K562 (cell line): ENCODE results near the gene WFDC6. TPM values are rescaled to one million over a fixed set of nuclear protein-coding genes. Genes with fewer than 3 reads are reported as not detected.

Source experiments
- ATAC-seq: fragments of 200-7000 bp; cut with Tn5 transposase; 3 replicates; pipeline ENCODE4 v1.9.1; 2020; ENCODE audit warnings: moderate library complexity
- BruUV-seq: library from RNA; stranded (reverse); fragments of 400-500 nt; replicated peaks from 2 replicates; lab custom pipeline; 2021; lab: Mats Ljungman, UMichigan
- CTCF ChIA-PET: fragments of 300-600 bp; formaldehyde crosslinking; extraction: SDS; loops from one replicate; lab custom pipeline; 2021; ENCODE audit warnings: low intra/inter-chr PET ratio; lab: Yijun Ruan, JAX
- POLR2A ChIA-PET: fragments of 300-600, 350-650 bp; sonication (Branson Sonifier 250); formaldehyde crosslinking; extraction: SDS; loops from one replicate; lab custom pipeline; 2021; ENCODE audit warnings: antibody characterized with exemption, inconsistent platforms; lab: Yijun Ruan, JAX
- DNase-seq, 4 experiments: peaks; one replicate each; pipeline versions ENCODE4 v3.0.0 to v3.0.0-alpha.2; 2011 to 2018; ENCODE audit warnings: low spot score in 3 of 4, mixed read lengths in 3 of 4; ENCODE audit errors: extremely low read depth in 1 of 4
- FAIRE-seq: peaks from 2 replicates; lab custom pipeline; 2011; peaks lifted over from hg19 to GRCh38; lab: Jason Lieb, UNC
- H2AFZ ChIP-seq: 2 replicates; pipeline ENCODE4 v1.6.0; 2011; ENCODE audit warnings: low read depth, low read length, control low read depth, inconsistent platforms
- H3K27ac ChIP-seq: fragments of 200-600 bp; 3 replicates; pipeline ENCODE4 v1.8.0; 2011; ENCODE audit warnings: low read depth, mild to moderate bottlenecking, control low read depth, inconsistent platforms, low read length, moderate library complexity, mixed read lengths; ENCODE audit errors: extremely low read depth
- H3K27me3 ChIP-seq, 2 experiments: fragments of 300-600 bp in 1 of 2; 2 replicates in 1 of 2; 3 replicates in 1 of 2; pipeline versions ENCODE4 v1.6.0 to v1.8.0; 2011; ENCODE audit warnings: inconsistent platforms in 2 of 2, low read length in 2 of 2, mild to moderate bottlenecking in 1 of 2, mixed read lengths in 1 of 2, moderate library complexity in 1 of 2; ENCODE audit not compliant: control insufficient read depth in 2 of 2, insufficient read depth in 2 of 2
- H3K36me3 ChIP-seq: fragments of 300-600 bp; 3 replicates; pipeline ENCODE4 v1.8.0; 2011; ENCODE audit warnings: mild to moderate bottlenecking, low read length, inconsistent platforms; ENCODE audit not compliant: control insufficient read depth, insufficient read depth
- H3K4me1 ChIP-seq, 2 experiments: fragments of 200-600 bp in 1 of 2; replicated peaks in 1 of 2; 2 replicates in 1 of 2; 3 replicates in 1 of 2; pipeline versions ENCODE4 v1.5.1 to v1.8.0; 2011; ENCODE audit warnings: inconsistent platforms in 2 of 2, low read length in 2 of 2, mild to moderate bottlenecking in 1 of 2, mixed read lengths in 1 of 2, moderate library complexity in 1 of 2; ENCODE audit not compliant: control insufficient read depth in 2 of 2, insufficient read depth in 2 of 2
- H3K4me2 ChIP-seq: 2 replicates; pipeline ENCODE4 v1.6.1; 2011; ENCODE audit warnings: low read length, control low read depth, inconsistent platforms, mixed read lengths; ENCODE audit not compliant: insufficient read depth
- H3K4me3 ChIP-seq: fragments of 200-600 bp; sonication (generic), shearing (Covaris generic); 2 replicates; pipeline ENCODE4 v1.5.1; 2016; ENCODE audit warnings: control low read depth, inconsistent platforms
- H3K79me2 ChIP-seq: fragments of 200-600 bp; 3 replicates; pipeline ENCODE4 v1.8.0; 2011; ENCODE audit warnings: low read length, inconsistent platforms; ENCODE audit not compliant: control insufficient read depth, insufficient read depth
- H3K9ac ChIP-seq, 2 experiments: 2 replicates each; pipeline versions ENCODE4 v1.6.0 to v1.6.1; 2011; ENCODE audit warnings: low read depth in 2 of 2, low read length in 2 of 2, control low read depth in 1 of 2, inconsistent platforms in 1 of 2, mild to moderate bottlenecking in 1 of 2, mixed read lengths in 1 of 2; ENCODE audit not compliant: insufficient read depth in 1 of 2
- H3K9me1 ChIP-seq: one replicate; pipeline ENCODE4 v1.6.0; 2011; ENCODE audit warnings: inconsistent platforms, mild to moderate bottlenecking, low read length, moderate library complexity; ENCODE audit not compliant: control insufficient read depth, insufficient read depth
- H3K9me3 ChIP-seq: replicated peaks from 2 replicates; pipeline ENCODE4 v1.5.1; 2011; ENCODE audit warnings: low read depth, low read length, inconsistent platforms; ENCODE audit not compliant: control insufficient read depth, insufficient read depth
- H4K20me1 ChIP-seq: replicated peaks from 2 replicates; pipeline ENCODE4 v1.6.1; 2011; ENCODE audit warnings: low read length, inconsistent platforms, mixed read lengths; ENCODE audit not compliant: control insufficient read depth, insufficient read depth
- ARID2 ChIP-seq: fragments of 450-650 bp; IDR thresholded peaks from 2 replicates; pipeline ENCODE4 v1.6.1; 2017; ENCODE audit warnings: antibody characterized with exemption, mild to moderate bottlenecking
- C11orf30 ChIP-seq: fragments of 450-650 bp; IDR thresholded peaks from 2 replicates; pipeline ENCODE4 v1.6.1; 2016; ENCODE audit warnings: low read depth, mild to moderate bottlenecking
- FOXM1 ChIP-seq, 2 experiments: fragments of 450-650 bp in 1 of 2; sonication (generic) in 1 of 2; formaldehyde crosslinking in 1 of 2; IDR thresholded peaks; 2 replicates each; pipeline versions ENCODE4 v1.6.1 to v1.9.0; 2017 to 2022; ENCODE audit warnings: low read depth in 2 of 2, mild to moderate bottlenecking in 2 of 2, missing genetic modification reagents in 1 of 2, moderate library complexity in 1 of 2
- HMBOX1 ChIP-seq: sonication (generic); IDR thresholded peaks from 2 replicates; pipeline ENCODE4 v1.6.1; 2016
- MAFF ChIP-seq: IDR thresholded peaks from 2 replicates; pipeline ENCODE4 v1.6.1; 2012; ENCODE audit warnings: low read length, improper control_type of control experiment
- MAFG ChIP-seq: fragments of 450-650 bp; conservative IDR thresholded peaks from 2 replicates; pipeline ENCODE4 v1.6.1; 2016; ENCODE audit warnings: missing genetic modification characterization, missing compliant biosample characterization
- MAFK ChIP-seq: IDR thresholded peaks from 2 replicates; pipeline ENCODE4 v1.6.1; 2011; ENCODE audit warnings: low read length, improper control_type of control experiment
- SIX5 ChIP-seq, 2 experiments: IDR thresholded peaks; 2 replicates each; pipeline ENCODE4 v1.6.1; 2011; ENCODE audit warnings: low read length in 2 of 2, borderline replicate concordance in 1 of 2, low read depth in 1 of 2, mild to moderate bottlenecking in 1 of 2, moderate library complexity in 1 of 2; ENCODE audit not compliant: insufficient read depth in 1 of 2
- ZNF316 ChIP-seq: fragments of 450-650 bp; IDR thresholded peaks from 2 replicates; pipeline ENCODE4 v1.6.1; 2016
- in situ Hi-C: fragments of 300-500 bp; cut with MboI; formaldehyde crosslinking; loops from 4 replicates; pipeline ENCODE4 v1.15.0; 2018; ENCODE audit warnings: inconsistent platforms, mixed read lengths
- intact Hi-C: fragments of 100-400 bp; cut with micrococcal nuclease; formaldehyde crosslinking; loops from 2 replicates; pipeline ENCODE4 v1.14.2; 2022
- polyA plus RNA-seq, 8 experiments: library from polyadenylated mRNA; depleted of rRNA in 4 of 8; stranded (reverse) in 5 of 8; unstranded in 3 of 8; fragments of >200 nt; fragmentation: Nextera tagmentation in 2 of 8; fragmentation: Illumina TruSeq in 1 of 8; extraction: Ambion mirVana in 2 of 8; extraction: Trizol in 1 of 8; gene quantifications; 2 replicates each; pipeline versions ENCODE4 v1.2.1 to v1.2.3, GENCODE V29; 2011 to 2014; ENCODE audit warnings: inconsistent platforms in 1 of 8, missing spikeins in 1 of 8
- total RNA-seq, 7 experiments: library from RNA; depleted of rRNA in 6 of 7; stranded (reverse); fragments of >200 nt in 6 of 7; fragmentation: Illumina TruSeq in 2 of 7; extraction: Trizol in 2 of 7; gene quantifications; 2 replicates each; pipeline versions ENCODE4 v1.2.1 to v1.2.3, GENCODE V29; 2011 to 2021; ENCODE audit warnings: low replicate concordance in 1 of 7

WFDC6 gene
- total and polyA plus RNA-seq, 9 of the 15 experiments (the other 6 are each of a cell fraction or from before 2014, with no cell fraction given) = not detected

- in situ Hi-C loops (no loop called here), intact Hi-C loops (no loop called here)
- CTCF ChIA-PET = no interaction called here
- H3K9me1 ChIP-seq = no peaks in the 10 kb centered on the region
- POLR2A ChIA-PET = no interaction called here
- BruUV-seq = no TSS peak
- no peaks in the 10 kb centered on the region for H3K4me1 ChIP-seq
- no peaks in the 10 kb centered on the region for H4K20me1 ChIP-seq
- FAIRE-seq (no peak), DNase-seq (no peak), ATAC-seq (no peak)
- H3K4me3 ChIP-seq = no peak overlapping the region
- H3K9me3 ChIP-seq = no peaks in the 10 kb centered on the region
- H3K79me2 ChIP-seq = no peaks in the 10 kb centered on the region
- no peak for TF ChIP-seq SIX5 (IDR thresholded peaks at IDR 0.05; ENCODE audit: borderline replicate concordance in 1 of 2, insufficient read depth in 1 of 2, low read depth in 1 of 2, low read length in 2 of 2)
- peak; percentile 21; the same call in 1 of the 2 replicates for TF ChIP-seq MAFK
- TF ChIP-seq FOXM1 (IDR thresholded peaks at IDR 0.05; ENCODE audit: low read depth) = no peak
- no peak for TF ChIP-seq FOXM1 (CRISPR knock-in tag; IDR thresholded peaks at IDR 0.05; ENCODE audit: low read depth)
- TF ChIP-seq MAFG (tag) = peak; percentile 58
- peak; percentile 78 for TF ChIP-seq ZNF316
- TF ChIP-seq C11orf30 = peak; percentile 59; the same call in 1 of the 2 replicates
- TF ChIP-seq MAFF = peak; percentile 43; the same call in 1 of the 2 replicates
- TF ChIP-seq HMBOX1 = no peak
- TF ChIP-seq ARID2 = no peak
- H3K9ac ChIP-seq = no peak overlapping the region
- no peak overlapping the region for H3K27ac ChIP-seq
- no peaks in the 10 kb centered on the region for H3K36me3 ChIP-seq
- no peak overlapping the region for H2AFZ ChIP-seq
- H3K27me3 ChIP-seq = peaks cover 0 to 7% of the 10 kb centered on the region in 2 experiments; a peak in 2 of 5 replicates
- H3K4me2 ChIP-seq = no peak overlapping the region
These were observed 11.5 kb upstream of the WFDC6 start for GRCh38 chr20:45550765-45551164.
